ENCODE measurements around the gene ABCC1. TPM values are rescaled to one million over a fixed set of nuclear protein-coding genes. Genes with fewer than 3 reads are reported as not detected.

Gene ABCC1
- total and polyA plus RNA-seq, 2 of the 4 experiments (the other 2 are of a cell fraction) = 39.4 to 66.0 TPM

DNA sequence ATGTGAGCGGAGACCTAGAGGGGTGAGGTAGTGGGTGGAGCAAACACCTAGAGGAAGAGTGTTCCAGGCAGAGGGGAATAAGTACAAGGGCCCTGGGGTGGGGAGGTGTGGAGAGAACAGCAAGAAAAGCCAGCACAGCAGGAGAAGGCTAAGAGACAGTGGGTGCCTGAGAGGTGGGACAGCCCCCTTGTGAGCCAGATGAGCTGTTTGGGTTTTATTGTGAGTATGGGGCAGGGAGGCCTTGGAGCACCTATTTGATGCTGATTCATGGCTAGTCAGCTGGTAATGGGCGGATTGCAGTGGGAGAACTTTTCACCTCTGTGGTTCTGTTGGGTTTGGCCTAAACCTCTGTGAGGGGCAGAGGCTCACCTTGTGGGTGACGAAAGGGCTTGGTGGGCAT is 68.4 kb downstream of the ABCC1 start:
- Histone ChIP-seq H3K27ac (ENCODE audit: insufficient read depth, low read length) (peak overlapping the region; percentile 13; the same call in 1 of the 2 replicates), H4K5ac (ENCODE audit: low read depth, low read length) (no peak overlapping the region), H3K18ac (ENCODE audit: low read depth, low read length) (no peak overlapping the region; the same call in 1 of the 2 replicates), H2AK5ac (ENCODE audit: low read depth, low read length) (peak overlapping the region; percentile 30; the same call in 1 of the 2 replicates), H2BK15ac (ENCODE audit: low read depth, low read length) (no peak overlapping the region), H2BK120ac (ENCODE audit: low read depth, low read length) (no peak overlapping the region; the same call in 1 of the 2 replicates), H3K4me2 (ENCODE audit: low read depth, low read length) (no peak overlapping the region), H3K4me1 (ENCODE audit: control insufficient read depth, insufficient read depth, low read length) (peaks cover 39% of the 10 kb centered on the region), H3K9me1 (ENCODE audit: insufficient read depth, low read length) (peaks cover 52% of the 10 kb centered on the region), H3K36me3 (ENCODE audit: control insufficient read depth, insufficient read depth, low read length) (peaks cover 68% of the 10 kb centered on the region), H3K14ac (replicated peaks; ENCODE audit: low read depth, low read length) (no peak overlapping the region), H3K9me3 (ENCODE audit: control insufficient read depth, insufficient read depth, low read length) (no peaks in the 10 kb centered on the region), H3K56ac (ENCODE audit: extremely low read depth, insufficient read depth, low read length) (no peak overlapping the region), H3K4ac (ENCODE audit: low read depth, low read length) (peak overlapping the region; percentile 45), H3K79me1 (ENCODE audit: low read depth in 1 of 2, low read length in 2 of 2) (peaks cover 54 to 93% of the 10 kb centered on the region in 2 experiments), H3K27me3 (ENCODE audit: control insufficient read depth, insufficient read depth, low read length) (no peaks in the 10 kb centered on the region), H3K9ac (ENCODE audit: low read depth, low read length) (no peak overlapping the region), H4K91ac (ENCODE audit: insufficient read depth, low read depth, low read length) (peak overlapping the region; percentile 4; the same call in 1 of the 2 replicates), H4K8ac (ENCODE audit: low read depth in 2 of 2, low read length in 2 of 2) (peak overlapping the region; percentile 3 to 34; a peak in 1 of 4 replicates), H4K20me1 (ENCODE audit: insufficient read depth, low read length) (peaks cover 4% of the 10 kb centered on the region; the same call in 1 of the 2 replicates), H2BK20ac (ENCODE audit: low read depth, low read length) (peak overlapping the region; percentile 40; the same call in 1 of the 2 replicates), H2AFZ (replicated peaks; ENCODE audit: low read length, poor library complexity) (no peak overlapping the region), H2AK9ac (replicated peaks; ENCODE audit: low read depth, low read length, poor library complexity) (no peak overlapping the region), H3K4me3 (ENCODE audit: insufficient read depth, low read depth, low read length) (no peak overlapping the region), H2BK5ac (ENCODE audit: low read depth, low read length, poor library complexity, severe bottlenecking) (peak overlapping the region; percentile 12), H3K23ac (ENCODE audit: low read depth, low read length) (no peak overlapping the region)
- in situ Hi-C loops (cut with MboI; ENCODE audit: low sequenced_read_pairs) (loop anchor here (25.0 kb wide), 1 partner anchor 131 kb away; the partner anchor contains the start of gene CEP20), intact Hi-C loops (cut with micrococcal nuclease) (no loop called here), dilution Hi-C loops (cut with HindIII; ENCODE audit: low sequenced_read_pairs, unreplicated experiment) (no loop called here)
- WGBS, 2 experiments (ENCODE audit: extremely low coverage in 2 of 2, insufficient read length in 1 of 2) = 92% methylated on average over 2 of the region's 3 CpGs; no CpG with 5 or more reads in 1 of the 2 experiments
- DNase-seq (peak; percentile 39), ATAC-seq (ENCODE audit: low read depth) (no peak)
- CTCF ChIA-PET = no interaction called here
- TF ChIP-seq SMC3 (IDR thresholded peaks at IDR 0.05; ENCODE audit: low read depth, low read length) (no peak), NFE2L2 (IDR thresholded peaks at IDR 0.05; ENCODE audit: low read depth, low read length) (peak; percentile 60), RAD21 (IDR thresholded peaks at IDR 0.05; ENCODE audit: low read length) (no peak)
- POLR2A ChIA-PET (ENCODE audit: unreplicated experiment) = no interaction called here
- no TSS peak for BruUV-seq (replicated peaks)

Data from IMR-90 (cell line).